WTC11 (cell line): Measurements from ENCODE around the gene NPC2. TPM values are rescaled to one million over a fixed set of nuclear protein-coding genes. Genes with fewer than 3 reads are reported as not detected.

Experiments
- ATAC-seq: fragments of 200-7000 bp; cut with Tn5 transposase; 2 replicates; pipeline ENCODE4 v1.10.0; 2021; ENCODE audit warnings: mild to moderate bottlenecking, moderate library complexity
- Bru-seq: library from RNA; stranded (reverse); fragments of 400-500 nt; gene quantifications from one replicate; lab custom pipeline; 2021; lab: Mats Ljungman, UMichigan
- CTCF ChIA-PET: fragments of 300-600 bp; sonication (Branson Sonifier 250); formaldehyde crosslinking; loops from one replicate; lab custom pipeline; 2021; ENCODE audit warnings: antibody characterized with exemption; lab: Charles Lee
- POLR2A ChIA-PET: fragments of 350-600 bp; sonication (Branson Sonifier 250); formaldehyde crosslinking; loops from one replicate; lab custom pipeline; 2021; ENCODE audit warnings: antibody characterized with exemption; lab: Charles Lee
- DNase-seq: peaks from one replicate; pipeline ENCODE4 v3.0.0; 2021; ENCODE audit warnings: low spot score
- H3K27ac Mint-ChIP-seq: 2 replicates; pipeline ENCODE4 v1.8.0; 2021; ENCODE audit warnings: mixed read lengths
- H3K27me3 Mint-ChIP-seq: 2 replicates; pipeline ENCODE4 v1.8.0; 2021; ENCODE audit warnings: low read depth, mild to moderate bottlenecking, moderate library complexity, mixed read lengths
- H3K36me3 Mint-ChIP-seq: 2 replicates; pipeline ENCODE4 v1.8.0; 2021; ENCODE audit warnings: mixed read lengths
- H3K4me1 Mint-ChIP-seq: 2 replicates; pipeline ENCODE4 v1.8.0; 2022; ENCODE audit warnings: mixed read lengths
- H3K4me3 Mint-ChIP-seq: 2 replicates; pipeline ENCODE4 v1.8.0; 2021; ENCODE audit warnings: mild to moderate bottlenecking, moderate library complexity, mixed read lengths
- H3K9me3 Mint-ChIP-seq: 2 replicates; pipeline ENCODE4 v1.8.0; 2021; ENCODE audit warnings: mixed read lengths
- ATF2 ChIP-seq: sonication (generic); formaldehyde crosslinking; IDR thresholded peaks from 2 replicates; pipeline ENCODE4 v1.8.1; 2022; ENCODE audit warnings: low read depth, missing genetic modification reagents, borderline replicate concordance
- ATF3 ChIP-seq: sonication (generic); formaldehyde crosslinking; conservative IDR thresholded peaks from 2 replicates; pipeline ENCODE4 v1.8.1; 2022; ENCODE audit warnings: mild to moderate bottlenecking, missing genetic modification reagents
- CDX4 ChIP-seq: fragments of 250-450 bp; sonication (Bioruptor Pico); IDR thresholded peaks from 2 replicates; pipeline ENCODE4 v1.9.0; 2021; ENCODE audit warnings: moderate library complexity, mild to moderate bottlenecking, inconsistent platforms, borderline replicate concordance
- E2F1 ChIP-seq: sonication (generic); formaldehyde crosslinking; IDR thresholded peaks from 2 replicates; pipeline ENCODE4 v1.8.0; 2022; ENCODE audit warnings: mild to moderate bottlenecking, missing genetic modification reagents
- ETV6 ChIP-seq: sonication (generic); formaldehyde crosslinking; IDR thresholded peaks from 2 replicates; pipeline ENCODE4 v1.8.1; 2022; ENCODE audit warnings: mild to moderate bottlenecking, missing genetic modification reagents
- FOXP4 ChIP-seq: sonication (generic); formaldehyde crosslinking; IDR thresholded peaks from 2 replicates; pipeline ENCODE4 v1.8.0; 2022; ENCODE audit warnings: mild to moderate bottlenecking, missing genetic modification reagents
- HMGA2 ChIP-seq: fragments of 250-450 bp; sonication (Bioruptor Pico); IDR thresholded peaks from 2 replicates; pipeline ENCODE4 v1.4.0; 2021; ENCODE audit warnings: mild to moderate bottlenecking, moderate library complexity
- IRF1 ChIP-seq: sonication (generic); formaldehyde crosslinking; IDR thresholded peaks from 2 replicates; pipeline ENCODE4 v1.8.0; 2023; ENCODE audit warnings: missing genetic modification reagents
- MYBL2 ChIP-seq: sonication (generic); formaldehyde crosslinking; IDR thresholded peaks from 2 replicates; pipeline ENCODE4 v1.8.1; 2023; ENCODE audit warnings: mild to moderate bottlenecking, moderate library complexity, missing genetic modification reagents
- PRDM15 ChIP-seq: sonication (generic); formaldehyde crosslinking; IDR thresholded peaks from 2 replicates; pipeline ENCODE4 v1.8.0; 2022; ENCODE audit warnings: missing genetic modification reagents
- SMAD3 ChIP-seq: sonication (generic); formaldehyde crosslinking; IDR thresholded peaks from 2 replicates; pipeline ENCODE4 v1.8.0; 2022; ENCODE audit warnings: missing genetic modification reagents, mild to moderate bottlenecking, borderline replicate concordance
- TCF7 ChIP-seq: sonication (generic); formaldehyde crosslinking; IDR thresholded peaks from 2 replicates; pipeline ENCODE4 v1.8.0; 2022; ENCODE audit warnings: mild to moderate bottlenecking, low read depth, missing genetic modification reagents, moderate library complexity
- USF2 ChIP-seq: sonication (generic); formaldehyde crosslinking; IDR thresholded peaks from 2 replicates; pipeline ENCODE4 v1.8.1; 2023; ENCODE audit warnings: mild to moderate bottlenecking, missing genetic modification reagents, moderate library complexity
- ZNF281 ChIP-seq: sonication (generic); formaldehyde crosslinking; IDR thresholded peaks from 2 replicates; pipeline ENCODE4 v1.8.0; 2023; ENCODE audit warnings: mild to moderate bottlenecking, missing genetic modification reagents
- long read RNA-seq, 3 experiments: library from RNA in 1 of 3; library from capped mRNA in 1 of 3; library from polyadenylated mRNA in 1 of 3; unstranded in 2 of 3; stranded (forward) in 1 of 3; transcript quantifications; one replicate each; pipeline ENCODE4 v2.0.0, GENCODE V29; 2021
- total RNA-seq: library from RNA; stranded (reverse); gene quantifications from 3 replicates; pipeline ENCODE4 v1.2.3, GENCODE V29; 2021

Gene NPC2
- total RNA-seq (139 to 155 TPM (median 150 TPM) in 3 replicates), Bru-seq, nascent RNA (percentile 88 among the genes with signal in this experiment)
- long read RNA-seq, experiment 1, transcript NPC2-207 (5 exons, 1,035 nt): major isoform, 160 of 173 reads
- long read RNA-seq, experiment 1, partial matches to known transcripts: 4 of 173 reads
- long read RNA-seq, experiment 1, other reads (novel, unspliced or antisense): 8 of 173 reads
- long read RNA-seq, experiment 2, transcript NPC2-207 (5 exons, 1,035 nt): major isoform, 208 of 233 reads
- long read RNA-seq, experiment 2, partial matches to known transcripts: 13 of 233 reads
- long read RNA-seq, experiment 2, other reads (novel, unspliced or antisense): 9 of 233 reads
- long read RNA-seq, experiment 3, transcript NPC2-207 (5 exons, 1,035 nt): major isoform, 540 of 591 reads
- long read RNA-seq, experiment 3, partial matches to known transcripts: 45 of 591 reads
- long read RNA-seq, experiment 3, other reads (novel, unspliced or antisense): 4 of 591 reads

GRCh38 chr14:74492776-74493342, at the start of gene NPC2:
Gene NPC2, minus strand, starts transcription at chr14:74493305. Its CDS starts 31 bp downstream, at chr14:74493274.
- Mint-ChIP-seq H3K4me3 (peak within 1 kb of the TSS; percentile 96), H3K9me3 (no peaks in the 10 kb centered on the region), H3K27ac (peak within 1 kb of the TSS; percentile 86), H3K36me3 (peaks cover 12% of the 10 kb centered on the region), H3K27me3 (no peaks in the 10 kb centered on the region), H3K4me1 (peaks cover 27% of the 10 kb centered on the region)
- POLR2A ChIA-PET: interaction anchor here (0.8 to 1.9 kb wide), 11 partner anchors 9 to 210 kb away, joined by 3 to 10 read pairs (median 3); partner anchors contain the start of genes ABCD4 and VRTN
- DNase-seq (no peak), ATAC-seq (peak; percentile 9)
- CTCF ChIA-PET: interaction anchor here (0.6 to 3.1 kb wide), 21 partner anchors 8 to 331 kb away, joined by 3 to 26 read pairs (median 5); partner anchors contain the start of genes ABCD4, LTBP2 and VRTN
- TF ChIP-seq ATF3 (CRISPR knock-in tag) (no peak), ATF2 (CRISPR knock-in tag) (no peak), CDX4 (CRISPR knock-in tag) (no peak), ZNF281 (CRISPR knock-in tag) (no peak), MYBL2 (CRISPR knock-in tag) (peak; percentile 70), ETV6 (CRISPR knock-in tag) (peak; percentile 65; the same call in 1 of the 2 replicates), FOXP4 (CRISPR knock-in tag) (no peak), USF2 (CRISPR knock-in tag) (peak; percentile 57; the same call in 1 of the 2 replicates), E2F1 (no peak), PRDM15 (no peak), IRF1 (0 out of 2 replicates have a peak, but pooled peaks have one; percentile 26), HMGA2 (CRISPR knock-in tag) (no peak), SMAD3 (no peak), TCF7 (CRISPR knock-in tag) (no peak)
